ENCODE data around the gene BMP7.

BMP7 gene

DNA sequence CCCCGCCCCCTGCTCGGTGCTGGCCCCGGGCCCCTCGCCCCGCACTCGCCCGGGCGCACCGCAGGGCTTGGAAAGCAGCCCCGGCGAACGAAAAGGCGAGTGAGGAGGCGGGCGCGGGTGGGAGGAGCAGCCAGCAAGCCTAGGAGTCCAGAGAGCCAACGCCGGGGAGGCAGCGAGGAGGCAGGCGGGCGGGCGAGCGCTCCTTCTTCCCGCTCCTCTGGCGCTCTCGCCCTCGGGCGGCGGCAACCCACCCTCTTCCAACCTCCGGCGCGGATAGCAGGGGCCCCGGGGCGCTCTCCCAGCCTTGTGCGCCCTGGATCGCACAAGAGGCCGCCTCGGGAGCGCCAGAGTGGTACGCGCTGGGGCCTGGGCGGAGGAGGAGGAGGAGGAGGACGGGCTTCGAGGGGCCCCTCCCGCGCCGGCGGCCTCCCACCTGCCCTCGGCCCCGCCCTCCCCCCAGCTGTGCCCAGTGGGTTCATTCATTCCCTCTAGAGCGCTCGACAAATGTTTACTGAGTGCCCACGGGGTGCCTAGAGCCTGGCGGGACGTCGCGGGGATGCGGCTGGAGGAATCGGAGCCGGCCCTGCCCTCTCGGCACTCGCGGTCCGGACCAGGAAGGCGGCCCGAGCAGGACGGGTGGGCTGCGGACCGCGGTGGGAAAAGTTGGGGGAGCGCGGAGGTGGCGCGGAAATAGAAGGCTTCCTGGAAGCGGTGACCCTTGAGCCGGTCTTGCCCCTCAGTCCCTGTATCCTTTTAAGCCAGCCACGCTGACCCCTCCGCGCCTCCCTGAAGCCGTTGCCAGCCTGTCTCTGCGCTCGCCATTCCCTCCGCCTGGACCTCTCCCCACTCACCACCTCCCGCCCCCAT, at the start of gene BMP7:
Gene BMP7 (minus strand): TSS at position 351 of the 867 bp plus-strand sequence. CDS start 519 bp downstream, outside the sequence.
- H3K4me3 ChIP-seq (ENCODE audit: low read length) = no peak within 1 kb of the TSS
- no peak for TF ChIP-seq ZNF274 (IDR thresholded peaks at IDR 0.05; ENCODE audit: low read depth, low read length)

DNA sequence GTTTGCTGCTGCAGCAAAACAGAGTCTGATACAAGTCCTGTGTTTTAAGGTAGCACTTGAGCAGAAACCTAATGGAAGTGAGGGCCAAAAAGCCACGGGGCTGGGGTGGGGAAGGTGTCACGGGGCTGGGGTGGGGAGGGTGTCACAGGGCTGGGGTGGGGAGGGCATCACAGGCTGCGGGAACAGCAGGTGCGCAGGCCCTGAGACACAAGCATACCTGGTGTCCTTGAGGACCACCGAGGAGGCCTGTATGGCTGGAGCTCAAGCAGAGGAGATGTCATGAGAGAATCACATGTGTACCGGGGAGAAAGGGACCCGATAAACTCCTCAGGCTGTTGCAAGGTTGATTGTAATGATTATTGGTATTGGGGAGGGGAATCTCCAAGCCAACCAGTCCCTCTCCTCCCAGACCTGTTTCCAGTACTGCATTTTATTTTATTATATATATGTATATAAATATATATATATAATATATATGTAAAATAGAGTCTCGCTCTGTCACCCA, 49.6 kb upstream of the BMP7 start:
- no peak overlapping the region for H3K4me3 ChIP-seq (ENCODE audit: low read length)
- TF ChIP-seq ZNF274 (IDR thresholded peaks at IDR 0.05; ENCODE audit: low read depth, low read length) = no peak

DNA sequence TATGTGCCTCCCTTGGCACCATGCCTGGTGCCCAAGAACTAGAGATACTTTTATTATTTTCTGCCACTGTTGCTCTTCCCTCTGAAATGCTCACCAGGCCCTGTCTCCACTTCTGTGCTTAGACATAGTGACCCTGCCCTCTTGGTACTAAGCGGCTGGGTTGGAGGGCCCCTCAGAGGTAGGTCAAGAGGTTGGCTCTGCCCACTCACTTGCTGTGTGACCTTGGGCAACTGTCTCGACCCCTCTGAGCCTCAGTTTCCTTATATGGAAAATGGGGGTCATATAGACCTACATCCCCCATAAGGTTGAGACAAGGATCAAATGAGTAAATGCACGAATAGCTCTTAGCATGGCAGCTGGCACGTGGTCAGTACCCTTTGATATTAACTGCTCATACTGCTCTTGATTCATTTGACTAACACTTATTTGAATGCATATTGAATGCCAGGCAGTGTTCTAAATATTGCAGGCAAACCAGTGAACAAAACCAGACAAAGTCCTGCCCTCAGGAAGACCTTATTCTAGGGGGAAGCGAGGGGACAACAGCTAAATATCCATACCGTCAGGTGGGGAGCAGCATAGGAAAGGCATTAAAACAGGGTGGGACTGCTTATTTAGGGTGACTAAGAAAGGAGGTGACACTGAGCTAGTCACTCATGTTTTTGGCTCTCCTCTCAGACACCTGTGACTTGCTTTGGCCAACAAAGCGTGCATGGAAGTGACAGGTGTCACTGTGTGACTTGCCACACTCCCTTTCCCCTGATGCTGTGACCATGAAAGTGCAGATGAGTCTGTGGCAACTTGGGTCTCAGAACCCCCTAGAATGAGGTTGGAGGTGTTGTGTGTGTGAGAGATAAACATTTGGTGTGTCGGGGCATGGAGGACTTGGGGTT, 48.9 kb upstream of the BMP7 start:
- TF ChIP-seq ZNF274 (IDR thresholded peaks at IDR 0.05; ENCODE audit: low read depth, low read length) = no peak
- no peak overlapping the region for H3K4me3 ChIP-seq (ENCODE audit: low read length)

GRCh38 chr20:57313951-57314350, 47.5 kb upstream of the BMP7 start:
- TF ChIP-seq ZNF274 (IDR thresholded peaks at IDR 0.05; ENCODE audit: low read depth, low read length) = no peak
- no peak overlapping the region for H3K4me3 ChIP-seq (ENCODE audit: low read length)

GRCh38 chr20:57313230-57313629, 46.8 kb upstream of the BMP7 start:
- no peak overlapping the region for H3K4me3 ChIP-seq (ENCODE audit: low read length)
- no peak for TF ChIP-seq ZNF274 (IDR thresholded peaks at IDR 0.05; ENCODE audit: low read depth, low read length)

GRCh38 chr20:57312138-57312537, 45.7 kb upstream of the BMP7 start:
- no peak for TF ChIP-seq ZNF274 (IDR thresholded peaks at IDR 0.05; ENCODE audit: low read depth, low read length)
- H3K4me3 ChIP-seq (ENCODE audit: low read length) = no peak overlapping the region

- no peak overlapping the region for H3K4me3 ChIP-seq (ENCODE audit: low read length)
- no peak for TF ChIP-seq ZNF274 (IDR thresholded peaks at IDR 0.05; ENCODE audit: low read depth, low read length)
These were observed 44.5 kb upstream of the BMP7 start for GRCh38 chr20:57310821-57311514.

- TF ChIP-seq ZNF274 (IDR thresholded peaks at IDR 0.05; ENCODE audit: low read depth, low read length) = no peak
- H3K4me3 ChIP-seq (ENCODE audit: low read length) = no peak overlapping the region
These were observed 43.2 kb upstream of the BMP7 start for GRCh38 chr20:57309544-57310115.

- TF ChIP-seq ZNF274 (IDR thresholded peaks at IDR 0.05; ENCODE audit: low read depth, low read length) = no peak
These were observed 42.2 kb upstream of the BMP7 start for GRCh38 chr20:57308451-57309271.

GRCh38 chr20:57306747-57307146, 40.3 kb upstream of the BMP7 start:
- no peak for TF ChIP-seq ZNF274 (IDR thresholded peaks at IDR 0.05; ENCODE audit: low read depth, low read length)
- H3K4me3 ChIP-seq (ENCODE audit: low read length) = no peak overlapping the region

More at GRCh38 chr20:57308451-57309271, 42.2 kb upstream of the BMP7 start:
- H3K4me3 ChIP-seq (ENCODE audit: low read length) = no peak overlapping the region

DNA sequence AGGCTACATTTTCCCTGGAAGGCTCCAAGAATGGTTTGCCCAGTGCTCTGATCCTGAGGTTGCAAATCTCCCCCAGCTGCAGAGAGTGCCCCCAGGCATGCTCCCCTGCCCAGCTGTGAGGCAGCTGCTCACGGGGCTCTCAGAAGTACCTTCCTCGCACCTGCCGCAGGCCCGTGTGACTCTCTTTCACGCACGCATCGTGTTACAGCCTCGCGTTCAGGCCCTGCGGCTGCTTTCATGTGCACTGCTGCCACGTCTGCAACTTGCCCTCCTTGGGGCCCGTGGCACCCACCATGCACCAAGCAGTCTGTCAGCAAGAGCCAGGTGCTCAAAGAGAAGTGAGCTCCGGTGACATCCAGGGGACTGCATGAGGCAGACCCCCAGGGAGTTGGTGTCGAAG, 34.6 kb upstream of the BMP7 start:
- no peak overlapping the region for H3K4me3 ChIP-seq (ENCODE audit: low read length)
- no peak for TF ChIP-seq ZNF274 (IDR thresholded peaks at IDR 0.05; ENCODE audit: low read depth, low read length)

DNA sequence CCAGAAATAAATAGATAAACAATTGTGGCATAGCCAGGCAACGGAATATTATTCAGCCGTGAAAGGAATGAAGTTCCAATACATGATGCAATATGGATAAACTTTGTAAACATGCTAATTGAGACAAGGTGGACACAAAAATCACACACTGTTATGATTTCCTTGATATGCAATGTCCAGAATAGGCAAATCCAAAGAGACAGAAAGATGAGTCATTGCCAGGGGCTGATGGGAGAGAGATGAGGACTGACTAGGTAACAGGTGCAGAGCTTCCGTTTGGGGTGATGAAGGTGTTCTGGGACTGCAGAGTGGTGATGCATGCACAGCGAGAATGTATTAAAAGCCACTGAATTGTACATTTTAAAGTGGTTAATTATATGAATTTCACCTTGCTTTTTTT, 32.0 kb upstream of the BMP7 start:
- no peak overlapping the region for H3K4me3 ChIP-seq (ENCODE audit: low read length)
- TF ChIP-seq ZNF274 (IDR thresholded peaks at IDR 0.05; ENCODE audit: low read depth, low read length) = no peak

GRCh38 chr20:57294550-57294949, 28.1 kb upstream of the BMP7 start:
- no peak for TF ChIP-seq ZNF274 (IDR thresholded peaks at IDR 0.05; ENCODE audit: low read depth, low read length)
- H3K4me3 ChIP-seq (ENCODE audit: low read length) = no peak overlapping the region

Measured in GM08714 (cell line).